ENCODE data around the gene MRPL3. TPM values are rescaled to one million over a fixed set of nuclear protein-coding genes. Genes with fewer than 3 reads are reported as not detected.

The MRPL3 gene
- total RNA-seq, 1 experiment from 2014 or later = 142 TPM

DNA sequence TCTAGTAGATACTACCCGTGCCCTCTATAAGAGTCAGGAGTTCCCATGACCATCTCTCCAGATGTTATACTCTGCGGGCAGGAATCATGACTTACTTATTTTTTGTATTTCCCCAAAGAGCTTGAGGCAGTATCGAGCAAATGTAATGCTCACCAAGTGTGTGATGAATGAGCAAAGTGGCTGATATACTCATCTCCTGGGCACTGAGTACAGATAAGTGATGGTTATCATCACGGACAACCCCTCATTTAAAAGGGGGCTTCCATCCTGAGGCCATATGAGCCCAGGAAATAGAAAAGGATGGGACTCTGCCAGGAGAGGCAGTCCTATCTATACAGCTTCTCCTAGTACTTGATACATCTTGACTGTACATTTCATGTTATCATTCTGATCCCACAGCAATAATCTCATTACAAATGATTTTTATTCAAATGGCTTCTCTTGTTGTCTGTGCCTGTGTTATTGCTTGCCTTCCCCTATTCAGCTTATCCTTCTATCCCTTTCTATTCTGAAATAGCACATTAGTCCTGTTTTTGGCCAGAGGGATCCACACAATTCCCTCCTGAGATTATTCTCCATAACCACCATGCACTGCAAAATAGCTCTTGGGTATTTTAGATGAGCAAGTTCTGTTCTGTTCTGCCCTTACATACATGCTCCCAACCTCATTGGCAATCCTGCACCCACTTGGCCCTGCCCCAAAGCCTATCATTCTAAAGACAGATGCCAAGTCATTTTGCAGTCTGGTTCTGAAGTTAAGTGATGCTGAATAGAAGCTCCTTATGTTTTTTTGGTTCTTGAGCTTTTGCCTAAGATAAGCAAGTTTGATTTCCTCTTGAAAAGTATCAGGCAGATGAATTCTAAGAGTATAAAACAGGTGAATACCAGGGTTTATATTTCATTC lies 48.0 kb upstream of the MRPL3 start:
- no peak overlapping the region for H3K27ac ChIP-seq (ENCODE audit: low read depth, low read length)
- TF ChIP-seq, protein P1, sequence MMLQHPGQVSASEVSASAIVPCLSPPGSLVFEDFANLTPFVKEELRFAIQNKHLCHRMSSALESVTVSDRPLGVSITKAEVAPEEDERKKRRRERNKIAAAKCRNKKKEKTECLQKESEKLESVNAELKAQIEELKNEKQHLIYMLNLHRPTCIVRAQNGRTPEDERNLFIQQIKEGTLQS (IDR thresholded peaks at IDR 0.05) = no peak
- TF ChIP-seq ZFX (IDR thresholded peaks at IDR 0.05) = no peak
- TF ChIP-seq FOSL1 (IDR thresholded peaks at IDR 0.05; ENCODE audit: low read depth) = no peak
- no peak for TF ChIP-seq POLR2A (IDR thresholded peaks at IDR 0.05; ENCODE audit: borderline replicate concordance, extremely low read depth, insufficient read depth, insufficient read length)
- no peak for TF ChIP-seq ELF1 (IDR thresholded peaks at IDR 0.05; ENCODE audit: borderline replicate concordance, low read depth)
- TF ChIP-seq SRF (IDR thresholded peaks at IDR 0.05; ENCODE audit: low read depth) = no peak
- no peak for TF ChIP-seq CEBPB (IDR thresholded peaks at IDR 0.05; ENCODE audit: low read depth)
- H2AFZ ChIP-seq (ENCODE audit: low read depth, low read length, poor library complexity, severe bottlenecking) = no peak overlapping the region
- RAD21 ChIA-PET (ENCODE audit: low non-redundant PET in 1 of 2, low total read pairs in 2 of 2, uncharacterized antibody in 2 of 2, unreplicated experiment in 2 of 2) = no interaction called here
- ATAC-seq = no peak
- no peaks in the 10 kb centered on the region for H3K9me3 ChIP-seq (ENCODE audit: control insufficient read depth in 1 of 2, insufficient read depth in 1 of 2, low read depth in 1 of 2, low read length in 2 of 2)
- H3K9me2 ChIP-seq (ENCODE audit: insufficient read depth) = no peaks in the 10 kb centered on the region
- no peaks in the 10 kb centered on the region for H3K79me2 ChIP-seq (ENCODE audit: insufficient read depth, low read length)
- CTCF ChIA-PET = no interaction called here
- DNase-seq (ENCODE audit: low read depth, low spot score) = no peak
- H3K9ac ChIP-seq (ENCODE audit: low read length) = no peak overlapping the region
- no peaks in the 10 kb centered on the region for H3K36me3 ChIP-seq (ENCODE audit: control insufficient read depth in 1 of 2, insufficient read depth in 2 of 2, low read length in 2 of 2)
- POLR2A ChIA-PET = no interaction called here
- no TSS peak for BruUV-seq (replicated peaks)
- H3K4me2 ChIP-seq (ENCODE audit: low read length) = no peak overlapping the region
- intact Hi-C loops (cut with micrococcal nuclease) = no loop called here
- peaks cover 24% of the 10 kb centered on the region; the same call in 1 of the 2 replicates for H3K27me3 ChIP-seq (ENCODE audit: insufficient read depth, low read length)
- no peaks in the 10 kb centered on the region for H4K20me1 ChIP-seq (ENCODE audit: insufficient read depth)
- H3K4me3 ChIP-seq (replicated peaks in 1 of 2; ENCODE audit: low read depth in 1 of 2, low read length in 2 of 2) = no peak overlapping the region
- H3K4me1 ChIP-seq (ENCODE audit: control insufficient read depth in 1 of 2, insufficient read depth in 2 of 2, low read length in 2 of 2) = no peaks in the 10 kb centered on the region

DNA sequence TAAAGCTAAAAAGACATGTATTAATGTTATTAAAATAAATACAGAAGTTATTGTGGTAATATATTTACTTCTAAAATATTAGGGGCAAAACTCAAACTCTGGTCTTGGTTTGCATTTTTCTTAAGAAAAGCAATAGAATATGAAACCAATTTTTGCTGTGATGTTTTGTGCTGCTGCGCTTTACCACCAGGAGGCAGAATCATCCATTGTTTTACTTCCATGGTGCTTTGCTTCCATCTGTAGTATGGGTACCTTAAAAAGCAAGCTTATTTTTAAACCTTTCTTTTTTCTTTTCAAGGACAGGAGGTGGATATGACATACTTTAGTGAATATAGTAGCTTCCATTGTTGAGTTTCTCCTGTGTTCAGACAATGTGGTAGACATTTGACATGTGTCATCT lies 46.6 kb upstream of the MRPL3 start:
- H3K27ac ChIP-seq (ENCODE audit: low read depth, low read length) = no peak overlapping the region
- H3K36me3 ChIP-seq (ENCODE audit: control insufficient read depth in 1 of 2, insufficient read depth in 2 of 2, low read length in 2 of 2) = no peaks in the 10 kb centered on the region
- no peak overlapping the region for H2AFZ ChIP-seq (ENCODE audit: low read depth, low read length, poor library complexity, severe bottlenecking)
- H3K79me2 ChIP-seq (ENCODE audit: insufficient read depth, low read length) = no peaks in the 10 kb centered on the region
- BruUV-seq (replicated peaks) = no TSS peak
- DNase-seq (ENCODE audit: low read depth, low spot score) = peak; percentile 7
- H3K9me2 ChIP-seq (ENCODE audit: insufficient read depth) = no peaks in the 10 kb centered on the region
- RAD21 ChIA-PET (ENCODE audit: low non-redundant PET in 1 of 2, low total read pairs in 2 of 2, uncharacterized antibody in 2 of 2, unreplicated experiment in 2 of 2) = no interaction called here
- no peaks in the 10 kb centered on the region for H4K20me1 ChIP-seq (ENCODE audit: insufficient read depth)
- POLR2A ChIA-PET = no interaction called here
- no peak for ATAC-seq
- no peak overlapping the region for H3K4me2 ChIP-seq (ENCODE audit: low read length)
- no peak overlapping the region for H3K9ac ChIP-seq (ENCODE audit: low read length)
- CTCF ChIA-PET = no interaction called here
- intact Hi-C loops (cut with micrococcal nuclease) = no loop called here
- H3K9me3 ChIP-seq (ENCODE audit: control insufficient read depth in 1 of 2, insufficient read depth in 1 of 2, low read depth in 1 of 2, low read length in 2 of 2) = no peaks in the 10 kb centered on the region
- H3K4me1 ChIP-seq (ENCODE audit: control insufficient read depth in 1 of 2, insufficient read depth in 2 of 2, low read length in 2 of 2) = peaks cover 0 to 5% of the 10 kb centered on the region in 2 experiments; a peak in 2 of 4 replicates
- H3K27me3 ChIP-seq (ENCODE audit: insufficient read depth, low read length) = peaks cover 24% of the 10 kb centered on the region; the same call in 1 of the 2 replicates
- H3K4me3 ChIP-seq (replicated peaks in 1 of 2; ENCODE audit: low read depth in 1 of 2, low read length in 2 of 2) = no peak overlapping the region
- TF ChIP-seq, protein P2, sequence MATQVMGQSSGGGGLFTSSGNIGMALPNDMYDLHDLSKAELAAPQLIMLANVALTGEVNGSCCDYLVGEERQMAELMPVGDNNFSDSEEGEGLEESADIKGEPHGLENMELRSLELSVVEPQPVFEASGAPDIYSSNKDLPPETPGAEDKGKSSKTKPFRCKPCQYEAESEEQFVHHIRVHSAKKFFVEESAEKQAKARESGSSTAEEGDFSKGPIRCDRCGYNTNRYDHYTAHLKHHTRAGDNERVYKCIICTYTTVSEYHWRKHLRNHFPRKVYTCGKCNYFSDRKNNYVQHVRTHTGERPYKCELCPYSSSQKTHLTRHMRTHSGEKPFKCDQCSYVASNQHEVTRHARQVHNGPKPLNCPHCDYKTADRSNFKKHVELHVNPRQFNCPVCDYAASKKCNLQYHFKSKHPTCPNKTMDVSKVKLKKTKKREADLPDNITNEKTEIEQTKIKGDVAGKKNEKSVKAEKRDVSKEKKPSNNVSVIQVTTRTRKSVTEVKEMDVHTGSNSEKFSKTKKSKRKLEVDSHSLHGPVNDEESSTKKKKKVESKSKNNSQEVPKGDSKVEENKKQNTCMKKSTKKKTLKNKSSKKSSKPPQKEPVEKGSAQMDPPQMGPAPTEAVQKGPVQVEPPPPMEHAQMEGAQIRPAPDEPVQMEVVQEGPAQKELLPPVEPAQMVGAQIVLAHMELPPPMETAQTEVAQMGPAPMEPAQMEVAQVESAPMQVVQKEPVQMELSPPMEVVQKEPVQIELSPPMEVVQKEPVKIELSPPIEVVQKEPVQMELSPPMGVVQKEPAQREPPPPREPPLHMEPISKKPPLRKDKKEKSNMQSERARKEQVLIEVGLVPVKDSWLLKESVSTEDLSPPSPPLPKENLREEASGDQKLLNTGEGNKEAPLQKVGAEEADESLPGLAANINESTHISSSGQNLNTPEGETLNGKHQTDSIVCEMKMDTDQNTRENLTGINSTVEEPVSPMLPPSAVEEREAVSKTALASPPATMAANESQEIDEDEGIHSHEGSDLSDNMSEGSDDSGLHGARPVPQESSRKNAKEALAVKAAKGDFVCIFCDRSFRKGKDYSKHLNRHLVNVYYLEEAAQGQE (IDR thresholded peaks at IDR 0.05; ENCODE audit: low read depth) = no peak
- TF ChIP-seq CBX3 (IDR thresholded peaks at IDR 0.05; ENCODE audit: low read depth) (no peak), SP1 (IDR thresholded peaks at IDR 0.05; ENCODE audit: low read depth) (no peak), ELF1 (IDR thresholded peaks at IDR 0.05; ENCODE audit: borderline replicate concordance, low read depth) (no peak), SIN3A (IDR thresholded peaks at IDR 0.05; ENCODE audit: low read depth) (no peak), EZH2phosphoT487 (IDR thresholded peaks at IDR 0.05; ENCODE audit: borderline replicate concordance) (no peak), MAX (IDR thresholded peaks at IDR 0.05) (no peak)
- TF ChIP-seq, protein P3, sequence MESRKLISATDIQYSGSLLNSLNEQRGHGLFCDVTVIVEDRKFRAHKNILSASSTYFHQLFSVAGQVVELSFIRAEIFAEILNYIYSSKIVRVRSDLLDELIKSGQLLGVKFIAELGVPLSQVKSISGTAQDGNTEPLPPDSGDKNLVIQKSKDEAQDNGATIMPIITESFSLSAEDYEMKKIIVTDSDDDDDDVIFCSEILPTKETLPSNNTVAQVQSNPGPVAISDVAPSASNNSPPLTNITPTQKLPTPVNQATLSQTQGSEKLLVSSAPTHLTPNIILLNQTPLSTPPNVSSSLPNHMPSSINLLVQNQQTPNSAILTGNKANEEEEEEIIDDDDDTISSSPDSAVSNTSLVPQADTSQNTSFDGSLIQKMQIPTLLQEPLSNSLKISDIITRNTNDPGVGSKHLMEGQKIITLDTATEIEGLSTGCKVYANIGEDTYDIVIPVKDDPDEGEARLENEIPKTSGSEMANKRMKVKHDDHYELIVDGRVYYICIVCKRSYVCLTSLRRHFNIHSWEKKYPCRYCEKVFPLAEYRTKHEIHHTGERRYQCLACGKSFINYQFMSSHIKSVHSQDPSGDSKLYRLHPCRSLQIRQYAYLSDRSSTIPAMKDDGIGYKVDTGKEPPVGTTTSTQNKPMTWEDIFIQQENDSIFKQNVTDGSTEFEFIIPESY (IDR thresholded peaks at IDR 0.05; ENCODE audit: extremely low read depth, insufficient replicate concordance, low read length) = no peak

All from HCT116 (cell line).